Upper lobe of left lung (tissue), 6 donors: ENCODE data around the gene DENND1C. TPM values are rescaled to one million over a fixed set of nuclear protein-coding genes. Genes with fewer than 3 reads are reported as not detected.
"Not testable (repeated sequence)": the region's sequence is repeated elsewhere in the genome, so short reads cannot be mapped to it uniquely, and the experiment has no call there.

Experiments used
- ATAC-seq, 2 donors: fragments of 200-7000 bp; cut with Tn5 transposase; one replicate each; pipeline ENCODE4 v1.9.1; 2022; ENCODE audit warnings: mild to moderate bottlenecking in 2 of 2, moderate library complexity in 2 of 2; ENCODE audit not compliant: low FRiP score in 2 of 2
- DNase-seq, 2 donors: peaks; one replicate each; pipeline ENCODE4 v3.0.0-alpha.2; 2019 to 2020
- H3K27ac ChIP-seq, 4 donors: fragments of 200-600 bp; sonication (generic); one replicate each; pipeline ENCODE4 v1.5.1; 2016 to 2019
- H3K27me3 ChIP-seq, 4 donors: fragments of 200-600 bp; sonication (generic); one replicate each; pipeline ENCODE4 v1.5.1; 2017 to 2019
- H3K36me3 ChIP-seq, 4 donors: fragments of 200-600 bp; sonication (generic); one replicate each; pipeline ENCODE4 v1.5.1; 2016 to 2019
- H3K4me1 ChIP-seq, 4 donors: fragments of 200-600 bp; sonication (generic); one replicate each; pipeline ENCODE4 v1.5.1; 2018 to 2019
- H3K4me3 ChIP-seq, 4 donors: fragments of 200-600 bp; sonication (generic); one replicate each; pipeline ENCODE4 v1.5.1; 2017 to 2019; ENCODE audit warnings: mild to moderate bottlenecking in 2 of 4, moderate library complexity in 1 of 4
- H3K9me3 ChIP-seq, 4 donors: fragments of 200-600 bp; sonication (generic); one replicate each; pipeline ENCODE4 v1.5.1; 2018 to 2019
- CTCF ChIP-seq, 6 experiments: fragments of 450-650 bp in 4 of 6; fragments of 200-600 bp in 2 of 6; sonication (generic) in 2 of 6; IDR thresholded peaks; one replicate each; pipeline ENCODE4 v1.5.1; 2016 to 2019; ENCODE audit warnings: antibody characterized with exemption in 6 of 6
- EP300 ChIP-seq, 4 donors: sonication (generic); formaldehyde crosslinking; IDR thresholded peaks; one replicate each; pipeline ENCODE4 v1.5.1; 2017; ENCODE audit warnings: antibody characterized with exemption in 4 of 4, control low read depth in 2 of 4
- POLR2A ChIP-seq, 4 donors: fragments of 450-650 bp; IDR thresholded peaks; one replicate each; pipeline ENCODE4 v1.5.1; 2016 to 2017; ENCODE audit warnings: antibody characterized with exemption in 4 of 4, mild to moderate bottlenecking in 2 of 4
- POLR2AphosphoS5 ChIP-seq, 2 donors: sonication (generic); formaldehyde crosslinking; IDR thresholded peaks; one replicate each; pipeline ENCODE4 v1.5.1; 2017; ENCODE audit warnings: antibody characterized with exemption in 2 of 2
- WGBS, 2 donors: methylation state at CpG; one replicate each; pipeline ENCODE4 v1.1.5; 2017 to 2018; 5-methylcytosine and 5-hydroxymethylcytosine counted together
- total RNA-seq, 6 donors: library from RNA; depleted of rRNA in 4 of 6; stranded (reverse); fragments of >200 nt in 4 of 6; gene quantifications; one replicate each; pipeline versions ENCODE4 v1.1.0 to v1.2.1, GENCODE V29; 2016 to 2021
- donor health status: DM: no; HTN: no; CAD: no; lungs with moderate emphysema.
- donor health status: DM: no; HTN: yes; CAD: no; lungs with severe emphysema.

DENND1C gene
- total RNA-seq, 6 donors from 2014 or later, result 5.8 to 31.4 (median 12.6) TPM

GRCh38 chr19:6514926-6515544 is 33.4 kb upstream of the DENND1C start:
- WGBS, 2 donors, result 91 to 94% methylated on average over 6 to 15 of the region's 15 CpGs
- H3K27ac ChIP-seq, result no peak overlapping the region
- DNase-seq (no peak), ATAC-seq (no peak)
- TF ChIP-seq CTCF (IDR thresholded peaks at IDR 0.05) (no peak), POLR2AphosphoS5 (IDR thresholded peaks at IDR 0.05) (no peak), POLR2A (IDR thresholded peaks at IDR 0.05) (no peak), EP300 (IDR thresholded peaks at IDR 0.05) (no peak)
- H3K36me3 ChIP-seq, result no peaks in the 10 kb centered on the region
- no peak overlapping the region for H3K4me3 ChIP-seq
- H3K4me1 ChIP-seq, result peaks cover 10 to 28% (median 14%) of the 10 kb centered on the region in 4 donors
- H3K9me3 ChIP-seq, result no peaks in the 10 kb centered on the region
- no peaks in the 10 kb centered on the region for H3K27me3 ChIP-seq

GRCh38 chr19:6514089-6514488 is 32.5 kb upstream of the DENND1C start:
- Histone ChIP-seq H3K27ac (no peak overlapping the region), H3K27me3 (no peaks in the 10 kb centered on the region), H3K4me3 (no peak overlapping the region), H3K4me1 (peaks cover 15 to 32% (median 19%) of the 10 kb centered on the region in 4 donors), H3K36me3 (no peaks in the 10 kb centered on the region), H3K9me3 (no peaks in the 10 kb centered on the region)
- no peak for ATAC-seq
- WGBS, 2 donors, result 80 to 86% methylated on average over 9 of the region's 9 CpGs
- DNase-seq, result no peak
- TF ChIP-seq POLR2AphosphoS5 (IDR thresholded peaks at IDR 0.05) (no peak), POLR2A (IDR thresholded peaks at IDR 0.05) (no peak), EP300 (IDR thresholded peaks at IDR 0.05) (no peak), CTCF (IDR thresholded peaks at IDR 0.05) (no peak)

GRCh38 chr19:6510618-6511017 is 29.0 kb upstream of the DENND1C start:
- no peak overlapping the region for H3K4me3 ChIP-seq
- TF ChIP-seq POLR2A (IDR thresholded peaks at IDR 0.05) (no peak), POLR2AphosphoS5 (IDR thresholded peaks at IDR 0.05) (no peak), EP300 (IDR thresholded peaks at IDR 0.05) (no peak)
- H3K27ac ChIP-seq, result no peak overlapping the region
- no peak for DNase-seq
- peaks cover 5 to 11% (median 6%) of the 10 kb centered on the region in 4 donors for H3K4me1 ChIP-seq
- no peaks in the 10 kb centered on the region for H3K27me3 ChIP-seq
- ATAC-seq, result no peak
- H3K9me3 ChIP-seq, result no peaks in the 10 kb centered on the region
- H3K36me3 ChIP-seq, result no peaks in the 10 kb centered on the region
- WGBS, 2 donors, result 87 to 94% methylated on average over 7 of the region's 7 CpGs

DNA sequence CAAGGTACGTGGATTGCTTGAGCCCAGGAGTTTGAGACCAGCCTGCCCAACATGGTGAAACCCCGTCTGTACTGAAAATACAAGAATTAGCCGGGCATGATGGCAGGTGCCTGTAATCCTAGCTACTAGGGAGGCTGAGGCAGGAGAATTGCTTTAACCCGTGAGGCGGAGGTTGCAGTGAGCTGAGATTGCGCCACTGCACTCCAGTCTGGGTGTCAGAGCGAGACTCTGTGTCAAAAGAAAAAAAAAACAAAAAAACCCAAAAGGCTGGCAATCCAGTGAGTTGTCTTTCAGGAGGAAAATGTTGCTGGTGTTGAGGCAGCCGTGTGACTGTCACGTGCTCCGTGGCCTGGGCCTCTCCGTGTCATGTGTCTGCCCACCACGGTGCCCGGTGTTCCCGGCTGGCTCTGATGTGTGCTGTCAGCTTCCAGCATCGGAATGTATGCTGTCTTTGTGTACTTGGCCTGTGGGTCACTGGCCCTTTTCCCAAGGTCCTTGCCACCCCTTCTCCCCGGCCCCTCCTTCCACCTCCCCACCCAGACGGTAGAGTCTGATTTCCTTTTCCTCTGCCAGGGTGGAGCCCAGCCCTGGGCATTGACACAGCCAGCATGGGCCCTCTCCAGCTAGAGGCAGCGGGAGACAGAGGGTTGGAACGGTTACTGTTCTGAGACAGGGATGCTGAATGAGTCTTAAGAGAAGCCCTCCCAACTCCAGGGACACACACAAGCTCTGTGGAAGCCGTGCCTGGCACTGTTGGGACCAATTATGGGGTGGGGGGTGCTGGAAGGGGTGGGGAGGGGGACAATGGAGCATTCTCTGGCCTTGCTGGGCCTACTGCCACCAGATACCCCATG is 27.8 kb upstream of the DENND1C start:
- Histone ChIP-seq H3K36me3 (no peaks in the 10 kb centered on the region), H3K27ac (peak overlapping the region; percentile 22 to 77 (median 56)), H3K9me3 (no peaks in the 10 kb centered on the region), H3K4me3 (no peak overlapping the region), H3K4me1 (peaks cover 5 to 11% (median 6%) of the 10 kb centered on the region in 4 donors), H3K27me3 (no peaks in the 10 kb centered on the region)
- DNase-seq (peak in 1 of 2 donors; percentile 61), ATAC-seq (peak; percentile 46 to 47)
- 48 to 55% methylated on average over 18 to 20 of the region's 20 CpGs for WGBS, 2 donors
- TF ChIP-seq POLR2AphosphoS5 (IDR thresholded peaks at IDR 0.05), result peak in 1 of 2 donors; percentile 22
- peak in 1 of 4 donors; percentile 30 for TF ChIP-seq EP300 (IDR thresholded peaks at IDR 0.05)
- no peak for TF ChIP-seq CTCF (IDR thresholded peaks at IDR 0.05)

- not testable (repeated sequence) for ATAC-seq, DNase-seq, H3K9me3 ChIP-seq, H3K36me3 ChIP-seq, H3K27me3 ChIP-seq, H3K4me3 ChIP-seq, H3K27ac ChIP-seq
- peaks cover 5 to 11% (median 6%) of the 10 kb centered on the region in 4 donors for H3K4me1 ChIP-seq
- 91 to 94% methylated on average over 9 of the region's 9 CpGs for WGBS, 2 donors
These were observed 26.6 kb upstream of the DENND1C start for GRCh38 chr19:6508028-6508771.
